Subcutaneous abdominal adipose tissue (tissue), 5 donors: ENCODE results near the gene NGF.

Source experiments
- H3K27ac ChIP-seq: one replicate; pipeline ENCODE4 v1.7.0; 2013; ENCODE audit warnings: low read depth, mild to moderate bottlenecking, inconsistent platforms, low read length, moderate library complexity
- H3K27me3 ChIP-seq, 5 donors: one replicate each; pipeline ENCODE4 v1.7.0; 2013; ENCODE audit warnings: low read length in 5 of 5, inconsistent platforms in 1 of 5; ENCODE audit not compliant: control insufficient read depth in 5 of 5, insufficient read depth in 4 of 5
- H3K36me3 ChIP-seq, 5 donors: one replicate each; pipeline ENCODE4 v1.7.0; 2013; ENCODE audit warnings: low read length in 5 of 5; ENCODE audit not compliant: control insufficient read depth in 5 of 5, insufficient read depth in 5 of 5
- H3K4me1 ChIP-seq, 5 donors: one replicate each; pipeline ENCODE4 v1.7.0; 2013; ENCODE audit warnings: low read length in 5 of 5, mild to moderate bottlenecking in 3 of 5, moderate library complexity in 1 of 5; ENCODE audit not compliant: control insufficient read depth in 5 of 5, insufficient read depth in 5 of 5
- H3K4me3 ChIP-seq, 5 donors: one replicate each; pipeline ENCODE4 v1.7.0; 2013; ENCODE audit warnings: low read length in 5 of 5, low read depth in 1 of 5
- H3K9ac ChIP-seq, 5 donors: one replicate each; pipeline ENCODE4 v1.7.0; 2013; ENCODE audit warnings: low read length in 5 of 5, mild to moderate bottlenecking in 4 of 5, moderate library complexity in 3 of 5
- H3K9me3 ChIP-seq, 5 donors: one replicate each; pipeline ENCODE4 v1.7.0; 2013; ENCODE audit warnings: low read length in 5 of 5; ENCODE audit not compliant: control insufficient read depth in 5 of 5
- donor health status: healthy.
- donor health status: healthy.
- donor health status: healthy.
- donor health status: healthy.
- donor health status: healthy.

NGF gene

GRCh38 chr1:115324649-115325420 is 13.2 kb downstream of the NGF start:
- no peaks in the 10 kb centered on the region for H3K9me3 ChIP-seq
- H3K4me3 ChIP-seq, result no peak overlapping the region
- no peaks in the 10 kb centered on the region for H3K36me3 ChIP-seq
- no peak overlapping the region for H3K27ac ChIP-seq
- no peak overlapping the region for H3K9ac ChIP-seq
- H3K27me3 ChIP-seq, result no peaks in the 10 kb centered on the region
- peaks cover 0 to 3% (median 0%) of the 10 kb centered on the region in 5 donors for H3K4me1 ChIP-seq

DNA sequence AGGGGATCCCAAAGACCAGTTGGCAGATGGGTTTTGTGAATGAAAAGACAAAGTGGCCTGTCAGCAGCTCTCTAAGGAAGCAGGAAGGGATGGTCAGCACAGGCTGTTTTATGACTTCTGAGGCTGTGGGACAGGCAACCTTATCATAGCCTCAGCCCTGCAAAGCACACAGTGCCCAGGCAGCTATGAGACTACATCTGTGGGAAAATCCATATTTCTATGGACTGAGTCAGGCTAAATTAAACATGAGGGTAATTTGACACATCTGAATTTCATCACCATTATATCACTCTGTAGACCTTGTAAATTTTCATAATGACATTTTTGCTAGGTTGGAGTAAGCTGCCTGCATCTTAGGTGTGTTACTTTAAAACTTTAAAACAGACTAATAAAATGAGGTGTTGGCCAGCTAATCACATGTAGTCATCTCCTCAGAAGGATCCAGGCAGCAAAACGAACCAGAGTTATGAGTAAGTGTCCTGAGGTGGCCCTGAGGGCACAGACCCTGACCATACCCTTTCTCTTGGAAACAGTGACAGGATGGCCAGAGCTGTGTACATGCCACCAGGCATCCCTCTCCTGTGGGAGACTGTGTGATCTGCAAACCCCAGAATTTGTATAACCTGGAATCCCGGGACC is 14.6 kb downstream of the NGF start:
- no peaks in the 10 kb centered on the region for H3K36me3 ChIP-seq
- H3K9ac ChIP-seq, result no peak overlapping the region
- no peak overlapping the region for H3K4me3 ChIP-seq
- no peaks in the 10 kb centered on the region for H3K27me3 ChIP-seq
- H3K9me3 ChIP-seq, result no peaks in the 10 kb centered on the region
- no peak overlapping the region for H3K27ac ChIP-seq
- peaks cover 0 to 3% (median 0%) of the 10 kb centered on the region in 5 donors for H3K4me1 ChIP-seq

GRCh38 chr1:115322631-115323030 is 15.4 kb downstream of the NGF start:
- no peaks in the 10 kb centered on the region for H3K36me3 ChIP-seq
- H3K9me3 ChIP-seq, result no peaks in the 10 kb centered on the region
- no peak overlapping the region for H3K27ac ChIP-seq
- no peak overlapping the region for H3K4me3 ChIP-seq
- H3K9ac ChIP-seq, result no peak overlapping the region
- no peaks in the 10 kb centered on the region for H3K27me3 ChIP-seq
- H3K4me1 ChIP-seq, result peaks cover 0 to 3% (median 0%) of the 10 kb centered on the region in 5 donors

DNA sequence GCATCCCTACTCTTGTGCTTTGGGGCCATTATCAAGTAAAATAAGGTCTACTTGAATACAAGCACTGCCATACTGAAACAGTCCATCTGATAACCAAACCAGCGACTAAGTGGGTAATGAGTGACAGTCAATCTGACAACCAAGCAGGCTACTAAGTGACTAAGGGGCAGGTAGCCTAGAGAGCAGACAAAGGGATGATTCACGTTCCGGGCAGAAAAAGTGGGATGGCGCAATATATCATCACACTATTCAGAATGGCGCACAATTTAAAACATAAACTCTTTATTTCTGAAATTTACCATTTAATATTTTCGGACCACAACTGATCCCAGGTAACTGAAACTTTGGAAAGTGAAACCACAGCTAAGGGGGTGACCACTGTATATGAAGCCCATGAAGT is 17.7 kb downstream of the NGF start:
- Histone ChIP-seq H3K9me3 (no peaks in the 10 kb centered on the region), H3K9ac (no peak overlapping the region), H3K27me3 (no peaks in the 10 kb centered on the region), H3K4me1 (no peaks in the 10 kb centered on the region), H3K27ac (no peak overlapping the region), H3K36me3 (no peaks in the 10 kb centered on the region), H3K4me3 (no peak overlapping the region)

DNA sequence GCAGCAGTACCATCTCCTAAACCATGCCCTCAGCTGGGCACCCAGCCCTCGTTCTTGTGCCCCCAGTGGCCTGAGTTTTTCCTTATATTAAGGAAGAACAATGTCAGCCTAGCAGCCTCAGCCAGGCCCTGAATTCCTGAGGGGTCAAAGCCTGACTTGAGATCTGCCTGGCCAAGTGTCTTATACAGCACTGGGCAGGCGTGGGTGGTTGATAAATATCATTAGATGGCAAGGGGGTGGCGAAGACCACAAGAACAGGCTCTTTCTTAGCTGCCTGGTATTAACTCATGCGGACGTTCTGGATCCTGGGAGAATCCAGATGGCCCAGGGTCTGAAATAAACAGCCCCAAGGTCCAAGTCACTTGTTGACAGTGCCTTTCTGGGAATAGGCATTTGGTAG is 18.3 kb downstream of the NGF start:
- no peaks in the 10 kb centered on the region for H3K4me1 ChIP-seq

DNA sequence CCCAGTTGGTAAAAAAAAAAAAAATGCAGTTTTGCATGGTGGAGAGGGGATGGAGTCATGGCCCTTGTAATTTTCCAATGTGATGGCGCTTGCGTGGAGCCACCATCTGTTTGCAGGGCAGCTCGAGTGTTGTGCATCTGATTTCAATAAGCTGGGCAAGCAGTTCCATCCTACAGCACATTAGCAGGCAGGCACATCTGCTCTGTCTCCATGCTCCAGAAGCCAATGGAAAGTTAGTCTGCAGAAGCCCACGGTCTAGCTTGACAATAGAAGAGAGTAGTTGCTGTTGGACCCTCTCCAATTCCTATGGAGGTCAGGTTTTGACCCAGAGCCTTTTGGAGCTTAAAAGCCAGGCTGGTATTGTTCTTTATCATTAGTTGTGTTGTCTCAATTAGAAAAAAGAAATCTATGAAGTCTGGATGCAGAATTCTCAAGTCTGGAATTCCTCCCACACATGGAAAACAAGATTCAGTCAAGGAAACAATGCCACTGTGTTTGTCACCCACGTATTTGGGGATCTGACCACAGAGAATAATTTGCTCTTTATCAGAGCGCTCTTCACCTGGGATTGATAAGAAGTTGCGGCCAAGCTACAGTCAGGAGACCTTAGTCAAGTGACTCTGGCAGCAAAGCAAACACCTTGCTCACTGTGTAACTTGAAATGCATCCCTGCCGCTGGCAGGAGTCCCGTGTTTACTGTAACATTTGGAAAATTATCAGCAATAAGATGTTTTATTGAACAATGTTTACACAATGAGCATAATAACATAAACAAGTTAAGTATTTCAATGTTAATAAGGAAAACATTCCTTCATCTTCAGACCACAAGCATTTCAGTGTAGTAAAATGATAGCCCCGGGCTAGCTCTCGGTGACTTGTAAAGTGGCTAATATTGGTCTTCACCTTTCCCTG is 20.7 kb downstream of the NGF start:
- Histone ChIP-seq H3K9me3 (no peaks in the 10 kb centered on the region), H3K27ac (no peak overlapping the region), H3K27me3 (no peaks in the 10 kb centered on the region)

More for the DNA sequence above, 18.3 kb downstream of the NGF start:
- Histone ChIP-seq H3K27ac (no peak overlapping the region), H3K36me3 (no peaks in the 10 kb centered on the region), H3K27me3 (no peaks in the 10 kb centered on the region), H3K9me3 (no peaks in the 10 kb centered on the region), H3K4me3 (no peak overlapping the region), H3K9ac (no peak overlapping the region)

DNA sequence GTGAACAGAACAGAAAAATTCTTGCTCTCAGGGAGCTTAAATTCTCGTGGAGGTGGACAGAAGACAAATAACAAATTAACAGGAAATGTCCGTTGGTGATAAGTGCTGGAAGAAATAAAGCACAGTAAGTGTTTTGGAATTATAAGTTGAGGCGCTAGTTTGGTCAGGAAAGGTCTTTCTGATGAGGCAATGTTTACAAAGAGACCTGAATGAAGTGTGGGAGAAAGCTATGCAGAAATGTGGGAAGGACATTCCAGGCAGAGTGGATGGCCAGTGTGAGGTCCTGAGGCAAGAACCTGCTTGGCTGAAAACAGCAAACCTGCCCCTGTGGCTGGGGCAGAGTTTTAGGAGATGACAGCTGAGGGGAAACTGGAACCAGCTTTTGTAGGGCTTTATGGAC is 23.3 kb downstream of the NGF start:
- Histone ChIP-seq H3K4me3 (no peak overlapping the region), H3K36me3 (no peaks in the 10 kb centered on the region), H3K27me3 (no peaks in the 10 kb centered on the region), H3K27ac (no peak overlapping the region), H3K4me1 (no peaks in the 10 kb centered on the region), H3K9ac (no peak overlapping the region), H3K9me3 (no peaks in the 10 kb centered on the region)

More for the DNA sequence above, 20.7 kb downstream of the NGF start:
- Histone ChIP-seq H3K9ac (no peak overlapping the region), H3K36me3 (no peaks in the 10 kb centered on the region), H3K4me3 (no peak overlapping the region), H3K4me1 (no peaks in the 10 kb centered on the region)

GRCh38 chr1:115314092-115314491 is 24.0 kb downstream of the NGF start:
- no peaks in the 10 kb centered on the region for H3K36me3 ChIP-seq
- H3K27me3 ChIP-seq, result no peaks in the 10 kb centered on the region
- H3K9me3 ChIP-seq, result no peaks in the 10 kb centered on the region
- no peaks in the 10 kb centered on the region for H3K4me1 ChIP-seq
- H3K27ac ChIP-seq, result no peak overlapping the region
- H3K4me3 ChIP-seq, result no peak overlapping the region
- no peak overlapping the region for H3K9ac ChIP-seq

GRCh38 chr1:115313182-115313581 is 24.9 kb downstream of the NGF start:
- no peaks in the 10 kb centered on the region for H3K4me1 ChIP-seq
- no peak overlapping the region for H3K9ac ChIP-seq
- H3K9me3 ChIP-seq, result no peaks in the 10 kb centered on the region
- no peak overlapping the region for H3K4me3 ChIP-seq
- H3K27ac ChIP-seq, result no peak overlapping the region
- no peaks in the 10 kb centered on the region for H3K36me3 ChIP-seq
- no peaks in the 10 kb centered on the region for H3K27me3 ChIP-seq

- Histone ChIP-seq H3K4me1 (no peaks in the 10 kb centered on the region), H3K27ac (no peak overlapping the region), H3K9ac (no peak overlapping the region), H3K27me3 (no peaks in the 10 kb centered on the region), H3K4me3 (no peak overlapping the region), H3K36me3 (no peaks in the 10 kb centered on the region), H3K9me3 (no peaks in the 10 kb centered on the region)
Observed at GRCh38 chr1:115312742-115313141, 25.3 kb downstream of the NGF start.
